Measurements from ENCODE around the gene PHF1. TPM values are rescaled to one million over a fixed set of nuclear protein-coding genes. Genes with fewer than 3 reads are reported as not detected.

Gene PHF1
- total and polyA plus RNA-seq, 2 of the 13 experiments (the other 11 are each of a cell fraction or from before 2014, with no cell fraction given): 25.4 to 61.9 TPM

DNA sequence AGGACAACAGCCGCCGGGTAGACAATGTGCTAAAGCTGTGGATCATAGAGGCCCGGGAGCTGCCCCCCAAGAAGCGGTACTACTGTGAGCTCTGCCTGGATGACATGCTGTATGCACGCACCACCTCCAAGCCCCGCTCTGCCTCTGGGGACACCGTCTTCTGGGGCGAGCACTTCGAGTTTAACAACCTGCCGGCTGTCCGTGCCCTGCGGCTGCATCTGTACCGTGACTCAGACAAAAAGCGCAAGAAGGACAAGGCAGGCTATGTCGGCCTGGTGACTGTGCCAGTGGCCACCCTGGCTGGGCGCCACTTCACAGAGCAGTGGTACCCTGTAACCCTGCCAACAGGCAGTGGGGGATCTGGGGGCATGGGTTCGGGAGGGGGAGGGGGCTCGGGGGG is 26.9 kb downstream of the PHF1 start:
- no TSS peak for BruUV-seq (replicated peaks)
- H3K79me2 ChIP-seq (ENCODE audit: insufficient read depth, low read length): no peaks in the 10 kb centered on the region
- H3K4me3 ChIP-seq (replicated peaks in 1 of 3; ENCODE audit: insufficient read depth in 1 of 3, low read depth in 2 of 3, low read length in 3 of 3): no peak overlapping the region
- in situ Hi-C loops (cut with HindIII; ENCODE audit: extremely low pct_ligation_motif_present, low pct_unique_long_range_greater_than_20kb) (no loop called here), intact Hi-C loops (cut with micrococcal nuclease; ENCODE audit: unreplicated experiment) (no loop called here)
- H3K9ac ChIP-seq (ENCODE audit: insufficient read depth, low read depth, low read length): no peak overlapping the region
- no peaks in the 10 kb centered on the region for H3K27me3 ChIP-seq (ENCODE audit: control insufficient read depth in 1 of 2, insufficient read depth in 2 of 2, low read length in 2 of 2)
- POLR2A ChIA-PET: no interaction called here
- no peaks in the 10 kb centered on the region for H3K4me1 ChIP-seq (ENCODE audit: insufficient read depth, low read length)
- peaks cover 0 to 2% of the 10 kb centered on the region in 2 experiments; a peak in 1 of 5 replicates for H3K36me3 ChIP-seq (replicated peaks in 1 of 2; ENCODE audit: control insufficient read depth in 1 of 2, insufficient read depth in 2 of 2, low read length in 2 of 2)
- no peak overlapping the region for H3K27ac ChIP-seq (ENCODE audit: extremely low read length, insufficient read depth, low read length)
- no peak for ATAC-seq
- no peak overlapping the region for H3K4me2 ChIP-seq (ENCODE audit: low read depth, low read length)
- WGBS (ENCODE audit: low lambda C conversion rate): 92% methylated on average over 17 of the region's 18 CpGs
- H4K20me1 ChIP-seq (ENCODE audit: insufficient read depth, low read length): no peaks in the 10 kb centered on the region
- H2AFZ ChIP-seq (ENCODE audit: low read length): no peak overlapping the region
- FAIRE-seq: no peak
- no peaks in the 10 kb centered on the region for H3K9me3 ChIP-seq (ENCODE audit: low read length)
- no peak for DNase-seq (ENCODE audit: low spot score)
- no peak for TF ChIP-seq ZNF619 (CRISPR knock-in tag; IDR thresholded peaks at IDR 0.05)
- no peak for TF ChIP-seq SUZ12 (IDR thresholded peaks at IDR 0.05; ENCODE audit: low read depth, low read length)
- CTCF ChIA-PET (ENCODE audit: low intra/inter-chr PET ratio, low total read pairs): no interaction called here

- TF ChIP-seq MAFK (conservative IDR thresholded peaks at IDR 0.05 in 1 of 2, IDR thresholded peaks at IDR 0.05 in 1 of 2; ENCODE audit: low read length in 2 of 2): 0 out of 4 replicates have a peak, but pooled peaks of 1 of the 2 experiments have one; percentile 16
- no peak for TF ChIP-seq PRPF4 (IDR thresholded peaks at IDR 0.05; ENCODE audit: low read depth, low read length, poor library complexity, severe bottlenecking)
- 92% methylated on average over 3 of the region's 3 CpGs for WGBS (ENCODE audit: low lambda C conversion rate)
- POLR2A ChIA-PET: interaction anchor here (1.6 kb wide), 1 partner anchor 8 kb away, joined by 5 read pairs; no protein-coding TSS in a partner anchor
These were observed 28.3 kb downstream of the PHF1 start for GRCh38 chr6:33438978-33439594.

More at GRCh38 chr6:33438978-33439594, 28.3 kb downstream of the PHF1 start:
- no peak for ATAC-seq
- Histone ChIP-seq H3K4me2 (ENCODE audit: low read depth, low read length) (no peak overlapping the region), H3K27ac (ENCODE audit: extremely low read length, insufficient read depth, low read length) (no peak overlapping the region), H3K4me3 (replicated peaks in 1 of 3; ENCODE audit: insufficient read depth in 1 of 3, low read depth in 2 of 3, low read length in 3 of 3) (no peak overlapping the region), H3K79me2 (ENCODE audit: insufficient read depth, low read length) (no peaks in the 10 kb centered on the region), H2AFZ (ENCODE audit: low read length) (no peak overlapping the region), H3K9me3 (ENCODE audit: low read length) (no peaks in the 10 kb centered on the region), H3K27me3 (ENCODE audit: control insufficient read depth in 1 of 2, insufficient read depth in 2 of 2, low read length in 2 of 2) (no peaks in the 10 kb centered on the region), H4K20me1 (ENCODE audit: insufficient read depth, low read length) (no peaks in the 10 kb centered on the region), H3K36me3 (replicated peaks in 1 of 2; ENCODE audit: control insufficient read depth in 1 of 2, insufficient read depth in 2 of 2, low read length in 2 of 2) (peaks cover 0 to 2% of the 10 kb centered on the region in 2 experiments; a peak in 1 of 5 replicates), H3K4me1 (ENCODE audit: insufficient read depth, low read length) (no peaks in the 10 kb centered on the region), H3K9ac (ENCODE audit: insufficient read depth, low read depth, low read length) (no peak overlapping the region)
- no peak for DNase-seq (ENCODE audit: low spot score)
- no TSS peak for BruUV-seq (replicated peaks)
- no peak for FAIRE-seq
- CTCF ChIA-PET (ENCODE audit: low intra/inter-chr PET ratio, low total read pairs): no interaction called here
- in situ Hi-C loops (cut with HindIII; ENCODE audit: extremely low pct_ligation_motif_present, low pct_unique_long_range_greater_than_20kb) (no loop called here), intact Hi-C loops (cut with micrococcal nuclease; ENCODE audit: unreplicated experiment) (no loop called here)
